ENCODE data around the gene DDX54.

DNA sequence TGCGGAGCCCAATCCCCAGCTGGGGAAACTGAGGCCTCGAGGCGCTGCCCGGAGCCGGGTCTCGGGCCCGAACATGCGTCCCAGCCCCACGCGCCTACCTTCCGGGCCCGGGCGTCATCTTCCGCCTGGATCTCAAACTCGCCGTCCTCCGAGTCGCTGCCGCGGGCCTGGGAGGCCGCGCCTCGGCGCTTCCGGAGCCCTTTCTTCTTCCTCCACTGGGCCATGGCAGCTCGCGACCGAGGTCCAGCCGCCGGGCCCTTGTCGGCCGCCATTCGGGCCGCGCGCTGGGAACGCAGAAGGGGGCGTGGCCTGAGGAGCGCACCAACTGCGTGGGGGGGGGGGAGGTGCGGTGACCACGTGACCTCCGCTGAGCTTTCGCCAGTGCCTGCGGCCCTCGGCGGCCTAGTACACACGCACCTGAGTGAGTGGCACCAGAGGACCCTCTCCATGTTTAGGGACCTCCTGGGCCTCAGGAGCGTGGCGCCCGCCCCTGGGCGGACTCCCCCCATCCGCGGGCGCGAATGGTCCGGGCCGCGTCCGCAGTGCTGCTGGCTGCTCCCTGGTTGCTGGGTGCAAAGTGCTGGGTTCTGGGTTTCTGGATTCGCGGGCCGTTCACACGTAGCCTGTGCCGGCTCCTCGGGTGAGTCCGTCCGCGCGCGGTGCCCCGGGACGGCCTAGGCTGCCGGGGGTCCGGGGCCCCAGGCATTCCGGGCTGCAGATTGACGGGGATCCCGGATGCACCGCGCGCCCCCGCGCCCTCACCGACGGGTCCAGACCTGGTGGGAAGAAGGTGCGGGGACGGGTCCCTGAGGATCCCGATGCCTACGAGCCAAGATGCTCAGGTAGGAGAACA lies at the start of gene DDX54, which contains the start of gene RITA1:
- TF ChIP-seq POLR2A (IDR thresholded peaks at IDR 0.05), result peak; percentile 38 to 48
- TF ChIP-seq, protein P1, sequence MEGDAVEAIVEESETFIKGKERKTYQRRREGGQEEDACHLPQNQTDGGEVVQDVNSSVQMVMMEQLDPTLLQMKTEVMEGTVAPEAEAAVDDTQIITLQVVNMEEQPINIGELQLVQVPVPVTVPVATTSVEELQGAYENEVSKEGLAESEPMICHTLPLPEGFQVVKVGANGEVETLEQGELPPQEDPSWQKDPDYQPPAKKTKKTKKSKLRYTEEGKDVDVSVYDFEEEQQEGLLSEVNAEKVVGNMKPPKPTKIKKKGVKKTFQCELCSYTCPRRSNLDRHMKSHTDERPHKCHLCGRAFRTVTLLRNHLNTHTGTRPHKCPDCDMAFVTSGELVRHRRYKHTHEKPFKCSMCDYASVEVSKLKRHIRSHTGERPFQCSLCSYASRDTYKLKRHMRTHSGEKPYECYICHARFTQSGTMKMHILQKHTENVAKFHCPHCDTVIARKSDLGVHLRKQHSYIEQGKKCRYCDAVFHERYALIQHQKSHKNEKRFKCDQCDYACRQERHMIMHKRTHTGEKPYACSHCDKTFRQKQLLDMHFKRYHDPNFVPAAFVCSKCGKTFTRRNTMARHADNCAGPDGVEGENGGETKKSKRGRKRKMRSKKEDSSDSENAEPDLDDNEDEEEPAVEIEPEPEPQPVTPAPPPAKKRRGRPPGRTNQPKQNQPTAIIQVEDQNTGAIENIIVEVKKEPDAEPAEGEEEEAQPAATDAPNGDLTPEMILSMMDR (IDR thresholded peaks at IDR 0.05), result no peak
